ENCODE data around the gene IL15RA. TPM values are rescaled to one million over a fixed set of nuclear protein-coding genes. Genes with fewer than 3 reads are reported as not detected.

Gene IL15RA
- total and polyA plus RNA-seq, 7 donors: 7.9 to 13.1 (median 9.6) TPM

DNA sequence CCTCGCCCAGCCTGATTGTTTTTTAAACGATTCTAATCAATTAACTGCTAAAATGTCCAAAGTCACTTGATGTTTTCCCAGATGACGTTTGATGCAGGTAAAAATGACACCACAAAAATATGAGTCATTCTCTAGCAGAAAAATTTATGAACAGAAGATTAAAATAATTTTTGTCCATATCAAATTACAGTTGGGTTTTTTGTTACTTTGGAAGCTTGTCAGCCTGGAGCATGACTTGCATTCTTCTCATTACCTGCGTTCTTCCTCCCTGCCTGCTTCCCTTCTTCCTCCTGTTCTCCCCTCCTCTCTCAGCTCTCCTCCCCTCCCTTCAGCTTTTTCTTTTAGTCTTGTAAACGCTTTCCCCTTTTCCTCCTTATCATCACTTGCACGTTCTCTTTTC lies 18.7 kb downstream of the IL15RA start:
- 69 to 79% (median 74%) methylated on average over 6 of the region's 6 CpGs for WGBS, 3 donors
- no peak overlapping the region for H3K4me3 ChIP-seq
- H3K4me1 ChIP-seq: no peaks in the 10 kb centered on the region
- H3K27ac ChIP-seq: no peak overlapping the region
- H3K36me3 ChIP-seq (ENCODE audit: insufficient read depth in 1 of 2, low read depth in 1 of 2): peaks cover 0 to 72% of the 10 kb centered on the region in 2 donors
- TF ChIP-seq CTCF (IDR thresholded peaks at IDR 0.05): no peak
- intact Hi-C loops (cut with DNase I): no loop called here
- ATAC-seq (no peak), DNase-seq (no peak)
- H3K27me3 ChIP-seq (ENCODE audit: insufficient read depth in 3 of 3, low read length in 2 of 3): no peaks in the 10 kb centered on the region
- H3K9me3 ChIP-seq: no peaks in the 10 kb centered on the region

GRCh38 chr10:5958077-5958476 lies 19.3 kb downstream of the IL15RA start:
- Histone ChIP-seq H3K27me3 (ENCODE audit: insufficient read depth in 3 of 3, low read length in 2 of 3) (no peaks in the 10 kb centered on the region), H3K4me1 (no peaks in the 10 kb centered on the region), H3K27ac (no peak overlapping the region), H3K4me3 (no peak overlapping the region), H3K9me3 (no peaks in the 10 kb centered on the region), H3K36me3 (ENCODE audit: insufficient read depth in 1 of 2, low read depth in 1 of 2) (peaks cover 0 to 72% of the 10 kb centered on the region in 2 donors)
- intact Hi-C loops (cut with DNase I): no loop called here
- 80 to 85% (median 81%) methylated on average over 2 of the region's 2 CpGs for WGBS, 3 donors
- no peak for ATAC-seq
- no peak for DNase-seq
- TF ChIP-seq CTCF (IDR thresholded peaks at IDR 0.05): no peak

DNA sequence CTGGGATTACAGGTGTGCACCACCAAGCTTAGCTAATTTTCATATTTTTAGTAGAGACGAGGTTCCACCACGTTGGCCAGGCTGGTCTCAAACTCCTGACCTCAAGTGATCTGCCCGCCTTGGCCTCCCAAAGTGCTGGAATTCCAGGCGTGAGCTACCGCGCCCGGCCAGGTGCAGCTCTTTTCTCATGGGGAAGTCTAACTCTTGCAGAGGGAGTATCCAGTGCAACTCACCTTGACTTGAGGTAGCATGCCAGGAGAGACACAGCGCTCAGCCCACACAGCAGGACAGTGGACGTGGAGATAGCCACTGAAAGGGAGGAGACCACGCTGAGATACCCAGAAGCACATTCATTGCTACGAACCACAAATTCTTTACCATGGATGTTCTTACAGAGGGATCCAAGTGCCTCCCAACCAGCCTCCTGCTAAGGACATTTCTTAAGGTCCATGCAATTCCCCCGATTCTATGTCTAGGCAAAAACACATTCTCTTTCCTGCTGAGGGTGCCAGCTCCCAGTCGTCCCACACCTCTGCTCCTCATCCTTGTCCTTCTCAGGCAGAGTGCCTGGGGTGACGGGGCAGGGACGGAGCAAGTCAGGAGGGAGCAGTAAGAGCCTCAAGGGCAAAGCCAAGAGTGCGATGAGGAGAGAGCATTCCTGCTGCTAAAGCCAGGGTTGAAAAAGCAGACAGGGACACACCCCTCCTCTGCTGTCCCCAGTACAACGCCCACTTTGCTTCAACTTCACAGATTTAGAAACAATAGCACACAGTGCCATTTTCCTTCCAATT lies 21.0 kb downstream of the IL15RA start:
- Histone ChIP-seq H3K27me3 (ENCODE audit: insufficient read depth in 3 of 3, low read length in 2 of 3) (no peaks in the 10 kb centered on the region), H3K36me3 (ENCODE audit: insufficient read depth in 1 of 2, low read depth in 1 of 2) (peaks cover 0 to 72% of the 10 kb centered on the region in 2 donors), H3K4me1 (no peaks in the 10 kb centered on the region), H3K27ac (no peak overlapping the region), H3K9me3 (no peaks in the 10 kb centered on the region), H3K4me3 (no peak overlapping the region)
- no peak for DNase-seq
- ATAC-seq: no peak
- 88 to 92% (median 90%) methylated on average over 17 of the region's 17 CpGs for WGBS, 3 donors
- intact Hi-C loops (cut with DNase I): no loop called here
- TF ChIP-seq CTCF (IDR thresholded peaks at IDR 0.05): no peak

DNA sequence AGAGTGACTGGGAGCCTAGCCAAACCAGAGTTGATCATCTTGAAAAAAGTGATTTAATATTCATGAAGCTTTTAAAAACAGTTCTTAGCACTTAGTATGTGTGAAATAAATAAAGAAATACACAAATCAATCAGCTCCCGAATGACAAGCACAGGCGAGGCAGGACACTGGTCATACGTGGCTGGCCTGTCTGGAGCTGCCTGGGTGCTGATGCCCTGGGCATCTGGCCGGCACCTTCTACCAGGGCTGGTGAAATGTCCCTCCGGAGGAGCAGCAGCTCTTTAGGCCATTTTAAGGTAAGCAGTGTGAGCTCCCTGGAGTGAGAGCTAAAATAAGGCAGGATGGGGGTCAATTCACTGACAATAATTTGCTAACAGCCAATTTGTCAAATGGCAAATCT lies 23.7 kb downstream of the IL15RA start:
- Histone ChIP-seq H3K27ac (no peak overlapping the region), H3K9me3 (no peaks in the 10 kb centered on the region), H3K27me3 (ENCODE audit: insufficient read depth in 3 of 3, low read length in 2 of 3) (no peaks in the 10 kb centered on the region), H3K4me1 (no peaks in the 10 kb centered on the region), H3K36me3 (ENCODE audit: insufficient read depth in 1 of 2, low read depth in 1 of 2) (peaks cover 0 to 46% of the 10 kb centered on the region in 2 donors), H3K4me3 (no peak overlapping the region)
- TF ChIP-seq CTCF (IDR thresholded peaks at IDR 0.05): no peak
- DNase-seq: no peak
- 76 to 81% (median 81%) methylated on average over 5 of the region's 5 CpGs for WGBS, 3 donors
- intact Hi-C loops (cut with DNase I): no loop called here
- no peak for ATAC-seq
